ENCODE results near the gene TMED5. TPM values are rescaled to one million over a fixed set of nuclear protein-coding genes. Genes with fewer than 3 reads are reported as not detected.

The TMED5 gene
- total and polyA plus RNA-seq, 4 donors = 15.1 to 132 (median 56.4) TPM

- no peak overlapping the region for H3K27ac ChIP-seq (ENCODE audit: low read depth in 1 of 2, low read length in 1 of 2)
- H3K9ac ChIP-seq (ENCODE audit: insufficient read depth in 1 of 2, low read length in 2 of 2) = no peak overlapping the region
- peaks cover 0 to 4% (median 0%) of the 10 kb centered on the region in 5 donors for H3K4me1 ChIP-seq (ENCODE audit: control insufficient read depth in 5 of 5, insufficient read depth in 5 of 5, low read length in 5 of 5)
- no peak overlapping the region for H3K4me3 ChIP-seq
- TF ChIP-seq, protein P1, sequence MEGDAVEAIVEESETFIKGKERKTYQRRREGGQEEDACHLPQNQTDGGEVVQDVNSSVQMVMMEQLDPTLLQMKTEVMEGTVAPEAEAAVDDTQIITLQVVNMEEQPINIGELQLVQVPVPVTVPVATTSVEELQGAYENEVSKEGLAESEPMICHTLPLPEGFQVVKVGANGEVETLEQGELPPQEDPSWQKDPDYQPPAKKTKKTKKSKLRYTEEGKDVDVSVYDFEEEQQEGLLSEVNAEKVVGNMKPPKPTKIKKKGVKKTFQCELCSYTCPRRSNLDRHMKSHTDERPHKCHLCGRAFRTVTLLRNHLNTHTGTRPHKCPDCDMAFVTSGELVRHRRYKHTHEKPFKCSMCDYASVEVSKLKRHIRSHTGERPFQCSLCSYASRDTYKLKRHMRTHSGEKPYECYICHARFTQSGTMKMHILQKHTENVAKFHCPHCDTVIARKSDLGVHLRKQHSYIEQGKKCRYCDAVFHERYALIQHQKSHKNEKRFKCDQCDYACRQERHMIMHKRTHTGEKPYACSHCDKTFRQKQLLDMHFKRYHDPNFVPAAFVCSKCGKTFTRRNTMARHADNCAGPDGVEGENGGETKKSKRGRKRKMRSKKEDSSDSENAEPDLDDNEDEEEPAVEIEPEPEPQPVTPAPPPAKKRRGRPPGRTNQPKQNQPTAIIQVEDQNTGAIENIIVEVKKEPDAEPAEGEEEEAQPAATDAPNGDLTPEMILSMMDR (IDR thresholded peaks at IDR 0.05; ENCODE audit: control extremely low read depth, extremely low read depth) = no peak
- ATAC-seq (ENCODE audit: insufficient read depth, low FRiP score) = no peak
- WGBS, 2 donors = 98 to 100% methylated on average over 9 of the region's 9 CpGs
- DNase-seq = no peak
- no peaks in the 10 kb centered on the region for H3K27me3 ChIP-seq (ENCODE audit: control insufficient read depth in 3 of 3, insufficient read depth in 3 of 3, low read length in 2 of 3)
- H3K9me3 ChIP-seq (ENCODE audit: control insufficient read depth in 4 of 4, insufficient read depth in 3 of 4, low read length in 3 of 4) = no peaks in the 10 kb centered on the region
- H3K36me3 ChIP-seq (ENCODE audit: control insufficient read depth in 4 of 4, insufficient read depth in 4 of 4, low read length in 4 of 4) = peaks cover 0 to 10% (median 2%) of the 10 kb centered on the region in 4 donors
These were observed 18.9 kb upstream of the TMED5 start for GRCh38 chr1:93199150-93199549.

DNA sequence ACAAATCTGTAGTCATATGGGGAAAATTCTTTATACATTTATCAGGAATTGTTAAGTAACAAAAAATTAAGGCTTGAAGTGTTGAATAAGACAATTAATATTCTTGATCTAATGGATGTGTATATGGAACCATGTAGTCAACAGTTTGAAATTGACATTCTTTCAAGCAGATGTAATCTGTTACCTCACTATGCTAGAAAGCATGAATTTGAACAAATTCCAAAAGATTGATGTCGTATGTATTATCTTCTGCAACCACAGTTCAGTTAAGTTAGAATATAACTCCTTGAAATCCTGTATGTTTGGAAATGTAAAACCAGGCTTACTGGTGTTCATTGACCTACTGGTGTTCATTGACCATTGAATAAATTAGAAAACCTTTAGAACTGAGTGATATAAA lies 16.4 kb upstream of the TMED5 start:
- TF ChIP-seq, protein P1 (IDR thresholded peaks at IDR 0.05; ENCODE audit: control extremely low read depth, extremely low read depth) = no peak
- Histone ChIP-seq H3K9ac (ENCODE audit: insufficient read depth in 1 of 2, low read length in 2 of 2) (no peak overlapping the region), H3K36me3 (ENCODE audit: control insufficient read depth in 4 of 4, insufficient read depth in 4 of 4, low read length in 4 of 4) (peaks cover 0 to 4% (median under 1%) of the 10 kb centered on the region in 4 donors), H3K27me3 (ENCODE audit: control insufficient read depth in 3 of 3, insufficient read depth in 3 of 3, low read length in 2 of 3) (no peaks in the 10 kb centered on the region), H3K27ac (ENCODE audit: low read depth in 1 of 2, low read length in 1 of 2) (no peak overlapping the region), H3K9me3 (ENCODE audit: control insufficient read depth in 4 of 4, insufficient read depth in 3 of 4, low read length in 3 of 4) (no peaks in the 10 kb centered on the region), H3K4me1 (ENCODE audit: control insufficient read depth in 5 of 5, insufficient read depth in 5 of 5, low read length in 5 of 5) (peaks cover 0 to 4% (median 0%) of the 10 kb centered on the region in 5 donors), H3K4me3 (no peak overlapping the region)
- no peak for DNase-seq
- 92 to 95% methylated on average over 1 of the region's 1 CpG for WGBS, 2 donors
- no peak for ATAC-seq (ENCODE audit: insufficient read depth, low FRiP score)

- Histone ChIP-seq H3K9ac (ENCODE audit: insufficient read depth in 1 of 2, low read length in 2 of 2) (no peak overlapping the region), H3K36me3 (ENCODE audit: control insufficient read depth in 4 of 4, insufficient read depth in 4 of 4, low read length in 4 of 4) (peaks cover 0 to 4% (median 2%) of the 10 kb centered on the region in 4 donors), H3K27ac (ENCODE audit: low read depth in 1 of 2, low read length in 1 of 2) (no peak overlapping the region), H3K27me3 (ENCODE audit: control insufficient read depth in 3 of 3, insufficient read depth in 3 of 3, low read length in 2 of 3) (no peaks in the 10 kb centered on the region), H3K9me3 (ENCODE audit: control insufficient read depth in 4 of 4, insufficient read depth in 3 of 4, low read length in 3 of 4) (no peaks in the 10 kb centered on the region), H3K4me1 (ENCODE audit: control insufficient read depth in 5 of 5, insufficient read depth in 5 of 5, low read length in 5 of 5) (peaks cover 0 to 4% (median 0%) of the 10 kb centered on the region in 5 donors), H3K4me3 (no peak overlapping the region)
- 70 to 82% methylated on average over 4 of the region's 4 CpGs for WGBS, 2 donors
- no peak for DNase-seq
- TF ChIP-seq, protein P1 (IDR thresholded peaks at IDR 0.05; ENCODE audit: control extremely low read depth, extremely low read depth) = no peak
- ATAC-seq (ENCODE audit: insufficient read depth, low FRiP score) = no peak
These were observed 14.2 kb upstream of the TMED5 start for GRCh38 chr1:93194231-93194990.
